Mesodermal cell (in vitro differentiated cells): ENCODE results near the gene ADAT1.
A peak's percentile ranks its signal among the peaks of the same experiment; 100 is the strongest.

ENCODE experiments used
- H3K27ac ChIP-seq: 2 replicates; pipeline ENCODE4 v1.7.0; 2013; ENCODE audit warnings: mild to moderate bottlenecking, low read depth, low read length, moderate library complexity; ENCODE audit not compliant: severe bottlenecking
- H3K36me3 ChIP-seq: 2 replicates; pipeline ENCODE4 v1.7.1; 2013; ENCODE audit warnings: mild to moderate bottlenecking, low read length, moderate library complexity; ENCODE audit not compliant: control insufficient read depth, insufficient read depth
- H3K4me1 ChIP-seq: one replicate; pipeline ENCODE4 v1.7.1; 2013; ENCODE audit warnings: mild to moderate bottlenecking, low read length; ENCODE audit not compliant: insufficient read depth, control insufficient read depth, poor library complexity, severe bottlenecking
- H3K4me3 ChIP-seq: 2 replicates; pipeline ENCODE4 v1.7.0; 2013; ENCODE audit warnings: low read length, control low read depth, mild to moderate bottlenecking; ENCODE audit not compliant: insufficient read depth, poor library complexity, severe bottlenecking; ENCODE audit errors: extremely low read depth
- H3K9me3 ChIP-seq: 2 replicates; pipeline ENCODE4 v1.7.1; 2013; ENCODE audit warnings: mild to moderate bottlenecking, low read length, moderate library complexity; ENCODE audit not compliant: control insufficient read depth
- WGBS, 2 experiments: methylation state at CpG; one replicate each; pipeline ENCODE4 v1.1.5; 2013; ENCODE audit warnings: missing lambda C conversion rate in 2 of 2; ENCODE audit not compliant: insufficient coverage in 2 of 2; 5-methylcytosine and 5-hydroxymethylcytosine counted together

The ADAT1 gene

GRCh38 chr16:75558846-75559401 lies 64.2 kb downstream of the ADAT1 start:
- no peaks in the 10 kb centered on the region for H3K36me3 ChIP-seq
- H3K4me3 ChIP-seq = no peak overlapping the region
- 83 to 89% methylated on average over 2 of the region's 2 CpGs for WGBS, 2 experiments
- no peaks in the 10 kb centered on the region for H3K9me3 ChIP-seq
- peaks cover 4% of the 10 kb centered on the region for H3K4me1 ChIP-seq
- no peak overlapping the region for H3K27ac ChIP-seq

- 51 to 63% methylated on average over 9 to 10 of the region's 16 CpGs for WGBS, 2 experiments
- Histone ChIP-seq H3K9me3 (no peaks in the 10 kb centered on the region), H3K27ac (peak overlapping the region; percentile 18), H3K4me3 (peak overlapping the region; percentile 78), H3K36me3 (no peaks in the 10 kb centered on the region), H3K4me1 (peaks cover 4% of the 10 kb centered on the region)
Observed at GRCh38 chr16:75556431-75556950, 66.6 kb downstream of the ADAT1 start.

- 0 to 1% methylated on average over 55 to 71 of the region's 75 CpGs for WGBS, 2 experiments
- peak within 1 kb of the TSS; percentile 62 for H3K27ac ChIP-seq
- no peaks in the 10 kb centered on the region for H3K36me3 ChIP-seq
- peak within 1 kb of the TSS; percentile 78 for H3K4me3 ChIP-seq
- H3K4me1 ChIP-seq = peaks cover 4% of the 10 kb centered on the region
- H3K9me3 ChIP-seq = no peaks in the 10 kb centered on the region
Observed at GRCh38 chr16:75555707-75556430, 67.2 kb downstream of the ADAT1 start, which contains the start of gene TMEM231. Gene TMEM231, minus strand, starts transcription at chr16:75556252. Its CDS starts 43 bp downstream, at chr16:75556209.

GRCh38 chr16:75555213-75555706 lies 67.8 kb downstream of the ADAT1 start:
- no peaks in the 10 kb centered on the region for H3K36me3 ChIP-seq
- H3K27ac ChIP-seq = peak overlapping the region; percentile 62
- H3K4me3 ChIP-seq = peak overlapping the region; percentile 78
- no peaks in the 10 kb centered on the region for H3K9me3 ChIP-seq
- 0% methylated on average over 18 to 25 of the region's 26 CpGs for WGBS, 2 experiments
- peaks cover 4% of the 10 kb centered on the region for H3K4me1 ChIP-seq

GRCh38 chr16:75552951-75553350 lies 70.1 kb downstream of the ADAT1 start:
- 100% methylated on average over 1 of the region's 2 CpGs for WGBS, 2 experiments
- H3K9me3 ChIP-seq = no peaks in the 10 kb centered on the region
- H3K4me1 ChIP-seq = no peaks in the 10 kb centered on the region
- H3K27ac ChIP-seq = no peak overlapping the region
- no peak overlapping the region for H3K4me3 ChIP-seq
- no peaks in the 10 kb centered on the region for H3K36me3 ChIP-seq

- WGBS, 2 experiments = 78 to 81% methylated on average over 5 of the region's 7 CpGs
- Histone ChIP-seq H3K36me3 (no peaks in the 10 kb centered on the region), H3K27ac (no peak overlapping the region), H3K4me1 (no peaks in the 10 kb centered on the region), H3K4me3 (no peak overlapping the region), H3K9me3 (no peaks in the 10 kb centered on the region)
Observed at GRCh38 chr16:75550211-75550662, 72.8 kb downstream of the ADAT1 start.
